ENCODE measurements around the gene INPP1.

DNA sequence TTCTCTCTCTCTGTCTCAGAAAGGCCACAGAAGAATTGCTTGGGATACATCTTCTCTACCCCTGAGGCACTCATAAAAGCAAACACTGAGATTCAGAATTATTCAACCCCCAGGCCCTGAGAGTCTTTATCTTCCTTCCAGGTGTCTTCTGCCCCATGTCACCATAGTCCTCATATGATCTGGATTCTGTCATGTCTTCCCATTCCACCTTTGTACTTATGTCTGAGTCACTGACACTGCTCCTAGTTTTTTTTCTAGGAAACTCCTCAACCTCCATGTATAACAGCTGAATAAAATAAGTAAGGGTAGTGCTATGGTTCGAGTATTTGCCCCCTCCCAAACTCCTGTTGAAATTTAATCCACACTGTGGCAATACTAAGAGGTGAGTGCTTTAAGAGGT lies 35.4 kb upstream of the INPP1 start:
- TF ChIP-seq EZH2 (IDR thresholded peaks at IDR 0.05; ENCODE audit: borderline replicate concordance, low read depth, low read length, severe bottlenecking): no peak
- TF ChIP-seq, protein P1, sequence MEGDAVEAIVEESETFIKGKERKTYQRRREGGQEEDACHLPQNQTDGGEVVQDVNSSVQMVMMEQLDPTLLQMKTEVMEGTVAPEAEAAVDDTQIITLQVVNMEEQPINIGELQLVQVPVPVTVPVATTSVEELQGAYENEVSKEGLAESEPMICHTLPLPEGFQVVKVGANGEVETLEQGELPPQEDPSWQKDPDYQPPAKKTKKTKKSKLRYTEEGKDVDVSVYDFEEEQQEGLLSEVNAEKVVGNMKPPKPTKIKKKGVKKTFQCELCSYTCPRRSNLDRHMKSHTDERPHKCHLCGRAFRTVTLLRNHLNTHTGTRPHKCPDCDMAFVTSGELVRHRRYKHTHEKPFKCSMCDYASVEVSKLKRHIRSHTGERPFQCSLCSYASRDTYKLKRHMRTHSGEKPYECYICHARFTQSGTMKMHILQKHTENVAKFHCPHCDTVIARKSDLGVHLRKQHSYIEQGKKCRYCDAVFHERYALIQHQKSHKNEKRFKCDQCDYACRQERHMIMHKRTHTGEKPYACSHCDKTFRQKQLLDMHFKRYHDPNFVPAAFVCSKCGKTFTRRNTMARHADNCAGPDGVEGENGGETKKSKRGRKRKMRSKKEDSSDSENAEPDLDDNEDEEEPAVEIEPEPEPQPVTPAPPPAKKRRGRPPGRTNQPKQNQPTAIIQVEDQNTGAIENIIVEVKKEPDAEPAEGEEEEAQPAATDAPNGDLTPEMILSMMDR (IDR thresholded peaks at IDR 0.05; ENCODE audit: borderline replicate concordance, extremely low read depth, low read length, poor library complexity, severe bottlenecking): no peak

Data from DND-41 (cell line).